K562 (cell line): Measurements from ENCODE around the gene CDH1. TPM values are rescaled to one million over a fixed set of nuclear protein-coding genes. Genes with fewer than 3 reads are reported as not detected.

Source experiments
- ATAC-seq: fragments of 200-7000 bp; cut with Tn5 transposase; 3 replicates; pipeline ENCODE4 v1.9.1; 2020; ENCODE audit warnings: moderate library complexity
- BruUV-seq: library from RNA; stranded (reverse); fragments of 400-500 nt; replicated peaks from 2 replicates; lab custom pipeline; 2021; lab: Mats Ljungman, UMichigan
- CTCF ChIA-PET: fragments of 300-600 bp; formaldehyde crosslinking; extraction: SDS; loops from one replicate; lab custom pipeline; 2021; ENCODE audit warnings: low intra/inter-chr PET ratio; lab: Yijun Ruan, JAX
- POLR2A ChIA-PET: fragments of 300-600, 350-650 bp; sonication (Branson Sonifier 250); formaldehyde crosslinking; extraction: SDS; loops from one replicate; lab custom pipeline; 2021; ENCODE audit warnings: antibody characterized with exemption, inconsistent platforms; lab: Yijun Ruan, JAX
- DNase-seq, 4 experiments: peaks; one replicate each; pipeline versions ENCODE4 v3.0.0 to v3.0.0-alpha.2; 2011 to 2018; ENCODE audit warnings: low spot score in 3 of 4, mixed read lengths in 3 of 4; ENCODE audit errors: extremely low read depth in 1 of 4
- FAIRE-seq: peaks from 2 replicates; lab custom pipeline; 2011; peaks lifted over from hg19 to GRCh38; lab: Jason Lieb, UNC
- H2AFZ ChIP-seq: 2 replicates; pipeline ENCODE4 v1.6.0; 2011; ENCODE audit warnings: low read depth, low read length, control low read depth, inconsistent platforms
- H3K27ac ChIP-seq: fragments of 200-600 bp; 3 replicates; pipeline ENCODE4 v1.8.0; 2011; ENCODE audit warnings: low read depth, mild to moderate bottlenecking, control low read depth, inconsistent platforms, low read length, moderate library complexity, mixed read lengths; ENCODE audit errors: extremely low read depth
- H3K27me3 ChIP-seq, 2 experiments: fragments of 300-600 bp in 1 of 2; 2 replicates in 1 of 2; 3 replicates in 1 of 2; pipeline versions ENCODE4 v1.6.0 to v1.8.0; 2011; ENCODE audit warnings: inconsistent platforms in 2 of 2, low read length in 2 of 2, mild to moderate bottlenecking in 1 of 2, mixed read lengths in 1 of 2, moderate library complexity in 1 of 2; ENCODE audit not compliant: control insufficient read depth in 2 of 2, insufficient read depth in 2 of 2
- H3K36me3 ChIP-seq: fragments of 300-600 bp; 3 replicates; pipeline ENCODE4 v1.8.0; 2011; ENCODE audit warnings: mild to moderate bottlenecking, low read length, inconsistent platforms; ENCODE audit not compliant: control insufficient read depth, insufficient read depth
- H3K4me1 ChIP-seq, 2 experiments: fragments of 200-600 bp in 1 of 2; replicated peaks in 1 of 2; 2 replicates in 1 of 2; 3 replicates in 1 of 2; pipeline versions ENCODE4 v1.5.1 to v1.8.0; 2011; ENCODE audit warnings: inconsistent platforms in 2 of 2, low read length in 2 of 2, mild to moderate bottlenecking in 1 of 2, mixed read lengths in 1 of 2, moderate library complexity in 1 of 2; ENCODE audit not compliant: control insufficient read depth in 2 of 2, insufficient read depth in 2 of 2
- H3K4me2 ChIP-seq: 2 replicates; pipeline ENCODE4 v1.6.1; 2011; ENCODE audit warnings: low read length, control low read depth, inconsistent platforms, mixed read lengths; ENCODE audit not compliant: insufficient read depth
- H3K4me3 ChIP-seq: fragments of 200-600 bp; sonication (generic), shearing (Covaris generic); 2 replicates; pipeline ENCODE4 v1.5.1; 2016; ENCODE audit warnings: control low read depth, inconsistent platforms
- H3K79me2 ChIP-seq: fragments of 200-600 bp; 3 replicates; pipeline ENCODE4 v1.8.0; 2011; ENCODE audit warnings: low read length, inconsistent platforms; ENCODE audit not compliant: control insufficient read depth, insufficient read depth
- H3K9ac ChIP-seq, 2 experiments: 2 replicates each; pipeline versions ENCODE4 v1.6.0 to v1.6.1; 2011; ENCODE audit warnings: low read depth in 2 of 2, low read length in 2 of 2, control low read depth in 1 of 2, inconsistent platforms in 1 of 2, mild to moderate bottlenecking in 1 of 2, mixed read lengths in 1 of 2; ENCODE audit not compliant: insufficient read depth in 1 of 2
- H3K9me1 ChIP-seq: one replicate; pipeline ENCODE4 v1.6.0; 2011; ENCODE audit warnings: inconsistent platforms, mild to moderate bottlenecking, low read length, moderate library complexity; ENCODE audit not compliant: control insufficient read depth, insufficient read depth
- H3K9me3 ChIP-seq: replicated peaks from 2 replicates; pipeline ENCODE4 v1.5.1; 2011; ENCODE audit warnings: low read depth, low read length, inconsistent platforms; ENCODE audit not compliant: control insufficient read depth, insufficient read depth
- H4K20me1 ChIP-seq: replicated peaks from 2 replicates; pipeline ENCODE4 v1.6.1; 2011; ENCODE audit warnings: low read length, inconsistent platforms, mixed read lengths; ENCODE audit not compliant: control insufficient read depth, insufficient read depth
- ADNP ChIP-seq: fragments of 200-800 bp; sonication (Bioruptor generic); IDR thresholded peaks from 2 replicates; pipeline ENCODE4 v1.6.1; 2016; ENCODE audit warnings: missing genetic modification characterization, missing compliant biosample characterization
- BCOR ChIP-seq: fragments of 450-650 bp; IDR thresholded peaks from 2 replicates; pipeline ENCODE4 v1.6.1; 2016
- FUS ChIP-seq: fragments of 200-400 bp; formaldehyde crosslinking; optimal IDR thresholded peaks from 2 replicates; pipeline ENCODE3; 2017; ENCODE audit warnings: low read depth, low read length
- HNRNPUL1 ChIP-seq: fragments of 200-400 bp; formaldehyde crosslinking; IDR thresholded peaks from 2 replicates; pipeline ENCODE4 v1.6.1; 2017; ENCODE audit warnings: low read length
- KDM1A ChIP-seq, 2 experiments: fragments of 450-650 bp; IDR thresholded peaks; 2 replicates each; pipeline ENCODE4 v1.6.1; 2016; ENCODE audit warnings: mild to moderate bottlenecking in 2 of 2
- KDM5B ChIP-seq: fragments of 200-600 bp; sonication (generic); IDR thresholded peaks from 2 replicates; pipeline ENCODE4 v1.6.1; 2012; ENCODE audit warnings: low read depth, mild to moderate bottlenecking, moderate library complexity, low read length, control low read depth, inconsistent platforms; ENCODE audit not compliant: insufficient replicate concordance
- PRPF4 ChIP-seq: fragments of 200-400 bp; formaldehyde crosslinking; IDR thresholded peaks from one replicate; pipeline ENCODE4 v1.6.1; 2017; ENCODE audit warnings: low read length, low read depth, mild to moderate bottlenecking; ENCODE audit not compliant: insufficient read depth, poor library complexity, severe bottlenecking
- SIN3B ChIP-seq: fragments of 450-650 bp; IDR thresholded peaks from 2 replicates; pipeline ENCODE4 v1.6.1; 2017; ENCODE audit warnings: low read depth, mild to moderate bottlenecking, moderate library complexity
- SMARCA5 ChIP-seq: fragments of 450-650 bp; IDR thresholded peaks from 2 replicates; pipeline ENCODE4 v1.6.1; 2016
- ZFP30 ChIP-seq: fragments of 250-450 bp; sonication (Bioruptor Pico); IDR thresholded peaks from 2 replicates; pipeline ENCODE4 v1.8.0; 2022; ENCODE audit warnings: moderate library complexity, mild to moderate bottlenecking, inconsistent platforms, borderline replicate concordance
- ZNF609 ChIP-seq: sonication (generic); formaldehyde crosslinking; IDR thresholded peaks from 2 replicates; pipeline ENCODE4 v1.8.1; 2023; ENCODE audit warnings: missing genetic modification reagents, mild to moderate bottlenecking, borderline replicate concordance
- WGBS: fragments of 100-300 bp; shearing (Covaris generic); methylation state at CpG from one replicate; pipeline ENCODE4 v1.1.6; 2016; ENCODE audit warnings: low coverage, mixed read lengths; ENCODE audit not compliant: insufficient coverage; ENCODE audit errors: missing lambda C conversion rate; 5-methylcytosine and 5-hydroxymethylcytosine counted together
- in situ Hi-C: fragments of 300-500 bp; cut with MboI; formaldehyde crosslinking; loops from 4 replicates; pipeline ENCODE4 v1.15.0; 2018; ENCODE audit warnings: inconsistent platforms, mixed read lengths
- intact Hi-C: fragments of 100-400 bp; cut with micrococcal nuclease; formaldehyde crosslinking; loops from 2 replicates; pipeline ENCODE4 v1.14.2; 2022
- polyA plus RNA-seq, 8 experiments: library from polyadenylated mRNA; depleted of rRNA in 4 of 8; stranded (reverse) in 5 of 8; unstranded in 3 of 8; fragments of >200 nt; fragmentation: Nextera tagmentation in 2 of 8; fragmentation: Illumina TruSeq in 1 of 8; extraction: Ambion mirVana in 2 of 8; extraction: Trizol in 1 of 8; gene quantifications; 2 replicates each; pipeline versions ENCODE4 v1.2.1 to v1.2.3, GENCODE V29; 2011 to 2014; ENCODE audit warnings: inconsistent platforms in 1 of 8, missing spikeins in 1 of 8
- total RNA-seq, 7 experiments: library from RNA; depleted of rRNA in 6 of 7; stranded (reverse); fragments of >200 nt in 6 of 7; fragmentation: Illumina TruSeq in 2 of 7; extraction: Trizol in 2 of 7; gene quantifications; 2 replicates each; pipeline versions ENCODE4 v1.2.1 to v1.2.3, GENCODE V29; 2011 to 2021; ENCODE audit warnings: low replicate concordance in 1 of 7
- TF ChIP-seq, protein P1 (sequence below): fragments of 250-450 bp; sonication (Bioruptor Pico); IDR thresholded peaks from 2 replicates; pipeline ENCODE4 v1.4.0; 2020

The CDH1 gene
- total and polyA plus RNA-seq, 9 of the 15 experiments (the other 6 are each of a cell fraction or from before 2014, with no cell fraction given) = 0.01 to 0.69 TPM; not detected in 7

DNA sequence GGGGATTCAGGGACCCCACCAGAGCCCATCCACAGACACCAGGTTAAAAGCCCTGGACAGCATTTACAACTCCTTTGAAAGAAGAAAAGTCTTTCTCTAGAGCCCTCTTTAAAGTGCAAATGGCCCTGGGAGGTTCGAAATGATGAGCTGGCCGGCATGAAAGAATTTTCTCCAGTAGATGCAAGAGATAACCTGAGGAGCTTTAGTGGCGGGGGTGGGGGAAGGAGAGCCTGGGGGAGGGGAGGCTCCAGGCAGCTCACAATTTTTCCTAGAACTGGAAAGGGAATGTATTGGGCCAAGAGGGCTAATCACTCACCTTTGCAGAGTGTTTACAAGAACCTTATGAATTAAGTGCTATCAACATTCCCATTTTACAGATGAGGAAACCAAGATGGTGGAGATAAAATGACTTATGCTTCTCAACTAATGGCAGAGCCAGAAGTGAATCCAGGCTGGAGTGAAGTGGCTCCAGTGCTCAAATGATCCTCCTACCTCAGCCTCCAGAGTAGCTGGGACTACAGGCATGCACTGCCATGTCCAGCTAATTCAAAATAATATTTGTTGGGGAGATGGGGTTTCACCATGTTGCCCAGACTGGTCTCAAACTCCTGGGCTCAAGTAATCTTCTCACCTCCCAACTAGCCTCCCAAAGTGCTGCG lies 4.2 kb upstream of the CDH1 start:
- ChIA-PET POLR2A (interaction anchor here (0.9 kb wide), 1 partner anchor 21 kb away, joined by 3 read pairs; no protein-coding TSS in a partner anchor), CTCF (no interaction called here)
- Histone ChIP-seq H3K4me2 (peak overlapping the region; percentile 66), H3K9me3 (no peaks in the 10 kb centered on the region), H3K9ac (peak overlapping the region; percentile 43 to 57; a peak in 3 of 4 replicates), H3K27ac (peak overlapping the region; percentile 77), H3K36me3 (no peaks in the 10 kb centered on the region), H3K9me1 (no peaks in the 10 kb centered on the region), H2AFZ (peak overlapping the region; percentile 79), H3K4me3 (0 out of 2 replicates have a peak overlapping the region, but pooled peaks have one; percentile 17), H3K79me2 (no peaks in the 10 kb centered on the region), H3K27me3 (no peaks in the 10 kb centered on the region), H4K20me1 (no peaks in the 10 kb centered on the region), H3K4me1 (peaks cover 28 to 37% of the 10 kb centered on the region in 2 experiments)
- FAIRE-seq (no peak), DNase-seq (peak; percentile 49 to 71 (median 60)), ATAC-seq (peak; percentile 8)
- in situ Hi-C loops (no loop called here), intact Hi-C loops (no loop called here)
- BruUV-seq = no TSS peak
- 13% methylated on average over 4 of the region's 4 CpGs for WGBS
- TF ChIP-seq, protein P1, sequence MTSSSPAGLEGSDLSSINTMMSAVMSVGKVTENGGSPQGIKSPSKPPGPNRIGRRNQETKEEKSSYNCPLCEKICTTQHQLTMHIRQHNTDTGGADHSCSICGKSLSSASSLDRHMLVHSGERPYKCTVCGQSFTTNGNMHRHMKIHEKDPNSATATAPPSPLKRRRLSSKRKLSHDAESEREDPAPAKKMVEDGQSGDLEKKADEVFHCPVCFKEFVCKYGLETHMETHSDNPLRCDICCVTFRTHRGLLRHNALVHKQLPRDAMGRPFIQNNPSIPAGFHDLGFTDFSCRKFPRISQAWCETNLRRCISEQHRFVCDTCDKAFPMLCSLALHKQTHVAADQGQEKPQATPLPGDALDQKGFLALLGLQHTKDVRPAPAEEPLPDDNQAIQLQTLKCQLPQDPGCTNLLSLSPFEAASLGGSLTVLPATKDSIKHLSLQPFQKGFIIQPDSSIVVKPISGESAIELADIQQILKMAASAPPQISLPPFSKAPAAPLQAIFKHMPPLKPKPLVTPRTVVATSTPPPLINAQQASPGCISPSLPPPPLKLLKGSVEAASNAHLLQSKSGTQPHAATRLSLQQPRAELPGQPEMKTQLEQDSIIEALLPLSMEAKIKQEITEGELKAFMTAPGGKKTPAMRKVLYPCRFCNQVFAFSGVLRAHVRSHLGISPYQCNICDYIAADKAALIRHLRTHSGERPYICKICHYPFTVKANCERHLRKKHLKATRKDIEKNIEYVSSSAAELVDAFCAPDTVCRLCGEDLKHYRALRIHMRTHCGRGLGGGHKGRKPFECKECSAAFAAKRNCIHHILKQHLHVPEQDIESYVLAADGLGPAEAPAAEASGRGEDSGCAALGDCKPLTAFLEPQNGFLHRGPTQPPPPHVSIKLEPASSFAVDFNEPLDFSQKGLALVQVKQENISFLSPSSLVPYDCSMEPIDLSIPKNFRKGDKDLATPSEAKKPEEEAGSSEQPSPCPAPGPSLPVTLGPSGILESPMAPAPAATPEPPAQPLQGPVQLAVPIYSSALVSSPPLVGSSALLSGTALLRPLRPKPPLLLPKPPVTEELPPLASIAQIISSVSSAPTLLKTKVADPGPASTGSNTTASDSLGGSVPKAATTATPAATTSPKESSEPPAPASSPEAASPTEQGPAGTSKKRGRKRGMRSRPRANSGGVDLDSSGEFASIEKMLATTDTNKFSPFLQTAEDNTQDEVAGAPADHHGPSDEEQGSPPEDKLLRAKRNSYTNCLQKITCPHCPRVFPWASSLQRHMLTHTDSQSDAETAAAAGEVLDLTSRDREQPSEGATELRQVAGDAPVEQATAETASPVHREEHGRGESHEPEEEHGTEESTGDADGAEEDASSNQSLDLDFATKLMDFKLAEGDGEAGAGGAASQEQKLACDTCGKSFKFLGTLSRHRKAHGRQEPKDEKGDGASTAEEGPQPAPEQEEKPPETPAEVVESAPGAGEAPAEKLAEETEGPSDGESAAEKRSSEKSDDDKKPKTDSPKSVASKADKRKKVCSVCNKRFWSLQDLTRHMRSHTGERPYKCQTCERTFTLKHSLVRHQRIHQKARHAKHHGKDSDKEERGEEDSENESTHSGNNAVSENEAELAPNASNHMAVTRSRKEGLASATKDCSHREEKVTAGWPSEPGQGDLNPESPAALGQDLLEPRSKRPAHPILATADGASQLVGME (CRISPR knock-in tag) = no peak
- TF ChIP-seq KDM5B (no peak), SIN3B (no peak), ZNF609 (CRISPR knock-in tag) (no peak), ZFP30 (no peak), KDM1A (IDR thresholded peaks at IDR 0.05) (peak in 1 of 2 experiments; percentile 44; a peak in 1 of 4 replicates), HNRNPUL1 (no peak), BCOR (peak; percentile 53; the same call in 1 of the 2 replicates), FUS (no peak), ADNP (tag) (peak; percentile 95), PRPF4 (no peak), SMARCA5 (no peak)
